K562 (cell line): Measurements from ENCODE around the gene DPH2. TPM values are rescaled to one million over a fixed set of nuclear protein-coding genes. Genes with fewer than 3 reads are reported as not detected.

ENCODE experiments used
- ATAC-seq: fragments of 200-7000 bp; cut with Tn5 transposase; 3 replicates; pipeline ENCODE4 v1.9.1; 2020; ENCODE audit warnings: moderate library complexity
- BruUV-seq: library from RNA; stranded (reverse); fragments of 400-500 nt; replicated peaks from 2 replicates; lab custom pipeline; 2021; lab: Mats Ljungman, UMichigan
- CTCF ChIA-PET: fragments of 300-600 bp; formaldehyde crosslinking; extraction: SDS; loops from one replicate; lab custom pipeline; 2021; ENCODE audit warnings: low intra/inter-chr PET ratio; lab: Yijun Ruan, JAX
- POLR2A ChIA-PET: fragments of 300-600, 350-650 bp; sonication (Branson Sonifier 250); formaldehyde crosslinking; extraction: SDS; loops from one replicate; lab custom pipeline; 2021; ENCODE audit warnings: antibody characterized with exemption, inconsistent platforms; lab: Yijun Ruan, JAX
- DNase-seq, 4 experiments: peaks; one replicate each; pipeline versions ENCODE4 v3.0.0 to v3.0.0-alpha.2; 2011 to 2018; ENCODE audit warnings: low spot score in 3 of 4, mixed read lengths in 3 of 4; ENCODE audit errors: extremely low read depth in 1 of 4
- FAIRE-seq: peaks from 2 replicates; lab custom pipeline; 2011; peaks lifted over from hg19 to GRCh38; lab: Jason Lieb, UNC
- H2AFZ ChIP-seq: 2 replicates; pipeline ENCODE4 v1.6.0; 2011; ENCODE audit warnings: low read depth, low read length, control low read depth, inconsistent platforms
- H3K27ac ChIP-seq: fragments of 200-600 bp; 3 replicates; pipeline ENCODE4 v1.8.0; 2011; ENCODE audit warnings: low read depth, mild to moderate bottlenecking, control low read depth, inconsistent platforms, low read length, moderate library complexity, mixed read lengths; ENCODE audit errors: extremely low read depth
- H3K27me3 ChIP-seq, 2 experiments: fragments of 300-600 bp in 1 of 2; 2 replicates in 1 of 2; 3 replicates in 1 of 2; pipeline versions ENCODE4 v1.6.0 to v1.8.0; 2011; ENCODE audit warnings: inconsistent platforms in 2 of 2, low read length in 2 of 2, mild to moderate bottlenecking in 1 of 2, mixed read lengths in 1 of 2, moderate library complexity in 1 of 2; ENCODE audit not compliant: control insufficient read depth in 2 of 2, insufficient read depth in 2 of 2
- H3K36me3 ChIP-seq: fragments of 300-600 bp; 3 replicates; pipeline ENCODE4 v1.8.0; 2011; ENCODE audit warnings: mild to moderate bottlenecking, low read length, inconsistent platforms; ENCODE audit not compliant: control insufficient read depth, insufficient read depth
- H3K4me1 ChIP-seq, 2 experiments: fragments of 200-600 bp in 1 of 2; replicated peaks in 1 of 2; 2 replicates in 1 of 2; 3 replicates in 1 of 2; pipeline versions ENCODE4 v1.5.1 to v1.8.0; 2011; ENCODE audit warnings: inconsistent platforms in 2 of 2, low read length in 2 of 2, mild to moderate bottlenecking in 1 of 2, mixed read lengths in 1 of 2, moderate library complexity in 1 of 2; ENCODE audit not compliant: control insufficient read depth in 2 of 2, insufficient read depth in 2 of 2
- H3K4me2 ChIP-seq: 2 replicates; pipeline ENCODE4 v1.6.1; 2011; ENCODE audit warnings: low read length, control low read depth, inconsistent platforms, mixed read lengths; ENCODE audit not compliant: insufficient read depth
- H3K4me3 ChIP-seq: fragments of 200-600 bp; sonication (generic), shearing (Covaris generic); 2 replicates; pipeline ENCODE4 v1.5.1; 2016; ENCODE audit warnings: control low read depth, inconsistent platforms
- H3K79me2 ChIP-seq: fragments of 200-600 bp; 3 replicates; pipeline ENCODE4 v1.8.0; 2011; ENCODE audit warnings: low read length, inconsistent platforms; ENCODE audit not compliant: control insufficient read depth, insufficient read depth
- H3K9ac ChIP-seq, 2 experiments: 2 replicates each; pipeline versions ENCODE4 v1.6.0 to v1.6.1; 2011; ENCODE audit warnings: low read depth in 2 of 2, low read length in 2 of 2, control low read depth in 1 of 2, inconsistent platforms in 1 of 2, mild to moderate bottlenecking in 1 of 2, mixed read lengths in 1 of 2; ENCODE audit not compliant: insufficient read depth in 1 of 2
- H3K9me1 ChIP-seq: one replicate; pipeline ENCODE4 v1.6.0; 2011; ENCODE audit warnings: inconsistent platforms, mild to moderate bottlenecking, low read length, moderate library complexity; ENCODE audit not compliant: control insufficient read depth, insufficient read depth
- H3K9me3 ChIP-seq: replicated peaks from 2 replicates; pipeline ENCODE4 v1.5.1; 2011; ENCODE audit warnings: low read depth, low read length, inconsistent platforms; ENCODE audit not compliant: control insufficient read depth, insufficient read depth
- H4K20me1 ChIP-seq: replicated peaks from 2 replicates; pipeline ENCODE4 v1.6.1; 2011; ENCODE audit warnings: low read length, inconsistent platforms, mixed read lengths; ENCODE audit not compliant: control insufficient read depth, insufficient read depth
- LARP7 ChIP-seq: fragments of 450-650 bp; IDR thresholded peaks from 2 replicates; pipeline ENCODE4 v1.6.1; 2016
- WGBS: fragments of 100-300 bp; shearing (Covaris generic); methylation state at CpG from one replicate; pipeline ENCODE4 v1.1.6; 2016; ENCODE audit warnings: low coverage, mixed read lengths; ENCODE audit not compliant: insufficient coverage; ENCODE audit errors: missing lambda C conversion rate; 5-methylcytosine and 5-hydroxymethylcytosine counted together
- in situ Hi-C: fragments of 300-500 bp; cut with MboI; formaldehyde crosslinking; loops from 4 replicates; pipeline ENCODE4 v1.15.0; 2018; ENCODE audit warnings: inconsistent platforms, mixed read lengths
- intact Hi-C: fragments of 100-400 bp; cut with micrococcal nuclease; formaldehyde crosslinking; loops from 2 replicates; pipeline ENCODE4 v1.14.2; 2022
- polyA plus RNA-seq, 8 experiments: library from polyadenylated mRNA; depleted of rRNA in 4 of 8; stranded (reverse) in 5 of 8; unstranded in 3 of 8; fragments of >200 nt; fragmentation: Nextera tagmentation in 2 of 8; fragmentation: Illumina TruSeq in 1 of 8; extraction: Ambion mirVana in 2 of 8; extraction: Trizol in 1 of 8; gene quantifications; 2 replicates each; pipeline versions ENCODE4 v1.2.1 to v1.2.3, GENCODE V29; 2011 to 2014; ENCODE audit warnings: inconsistent platforms in 1 of 8, missing spikeins in 1 of 8
- total RNA-seq, 7 experiments: library from RNA; depleted of rRNA in 6 of 7; stranded (reverse); fragments of >200 nt in 6 of 7; fragmentation: Illumina TruSeq in 2 of 7; extraction: Trizol in 2 of 7; gene quantifications; 2 replicates each; pipeline versions ENCODE4 v1.2.1 to v1.2.3, GENCODE V29; 2011 to 2021; ENCODE audit warnings: low replicate concordance in 1 of 7
- TF ChIP-seq, protein P1 (sequence below): fragments of 450-650 bp; conservative IDR thresholded peaks from 2 replicates; pipeline ENCODE4 v1.6.1; 2016; ENCODE audit warnings: missing genetic modification characterization, low read depth, mild to moderate bottlenecking, missing compliant biosample characterization, moderate library complexity

DPH2 gene
- total and polyA plus RNA-seq, 9 of the 15 experiments (the other 6 are each of a cell fraction or from before 2014, with no cell fraction given): 17.9 to 94.1 (median 68.1) TPM

DNA sequence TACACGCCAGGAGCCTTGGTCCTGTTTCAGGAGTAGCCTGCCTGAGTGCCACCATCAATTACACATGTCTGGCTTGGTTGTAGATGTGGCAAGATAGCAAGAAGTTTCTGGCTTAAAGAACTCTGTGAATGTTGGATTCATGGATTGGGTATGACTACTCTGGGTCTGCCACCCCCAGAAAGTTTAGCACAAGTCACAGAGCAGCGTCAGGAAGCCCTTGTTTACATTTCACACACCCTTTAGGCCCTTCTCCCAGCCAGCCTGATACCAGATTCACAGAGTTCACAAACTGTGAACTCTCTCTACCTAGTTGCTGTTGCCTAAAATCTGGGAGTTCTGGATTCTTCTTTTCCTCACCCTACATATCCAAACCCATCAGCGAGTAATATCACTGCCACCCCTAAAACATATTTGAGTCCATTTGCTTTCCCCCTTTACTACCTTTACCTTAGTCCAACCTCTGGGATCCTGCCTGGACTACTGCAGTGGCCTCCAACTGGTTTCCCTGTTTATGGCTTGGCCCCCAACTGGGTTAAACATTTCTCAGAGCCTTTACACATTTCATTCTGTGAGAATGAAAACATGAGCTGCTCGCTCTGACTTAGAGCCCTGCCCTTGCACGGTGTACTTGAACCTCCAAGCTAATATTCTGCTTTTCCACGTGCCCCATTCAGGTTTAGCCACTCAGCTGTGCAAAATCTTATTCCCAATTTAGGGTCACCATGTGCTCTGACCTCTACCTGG is 17.5 kb downstream of the DPH2 start:
- no TSS peak for BruUV-seq
- H3K27me3 ChIP-seq: no peaks in the 10 kb centered on the region
- no peak for DNase-seq
- FAIRE-seq: no peak
- H3K9ac ChIP-seq: no peak overlapping the region
- peaks cover 51% of the 10 kb centered on the region; the same call in 2 of the 3 replicates for H3K36me3 ChIP-seq
- H3K27ac ChIP-seq: peak overlapping the region; percentile 2; the same call in 1 of the 3 replicates
- 80% methylated on average over 6 of the region's 6 CpGs for WGBS
- peaks cover 6% of the 10 kb centered on the region for H3K9me1 ChIP-seq
- peaks cover 16 to 42% of the 10 kb centered on the region in 2 experiments; a peak in 4 of 5 replicates for H3K4me1 ChIP-seq
- TF ChIP-seq LARP7: no peak
- TF ChIP-seq, protein P1, sequence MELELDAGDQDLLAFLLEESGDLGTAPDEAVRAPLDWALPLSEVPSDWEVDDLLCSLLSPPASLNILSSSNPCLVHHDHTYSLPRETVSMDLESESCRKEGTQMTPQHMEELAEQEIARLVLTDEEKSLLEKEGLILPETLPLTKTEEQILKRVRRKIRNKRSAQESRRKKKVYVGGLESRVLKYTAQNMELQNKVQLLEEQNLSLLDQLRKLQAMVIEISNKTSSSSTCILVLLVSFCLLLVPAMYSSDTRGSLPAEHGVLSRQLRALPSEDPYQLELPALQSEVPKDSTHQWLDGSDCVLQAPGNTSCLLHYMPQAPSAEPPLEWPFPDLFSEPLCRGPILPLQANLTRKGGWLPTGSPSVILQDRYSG (tag): no peak
- POLR2A ChIA-PET: interaction anchor here (1.2 to 3.8 kb wide), 4 partner anchors 11 to 61 kb away, joined by 3 to 16 read pairs (median 6); partner anchors contain the start of genes ATP6V0B and SLC6A9
- H3K4me3 ChIP-seq: no peak overlapping the region
- CTCF ChIA-PET: no interaction called here
- no peaks in the 10 kb centered on the region for H3K9me3 ChIP-seq
- in situ Hi-C loops: no loop called here
- no peak for ATAC-seq
- H4K20me1 ChIP-seq: 0 out of 2 replicates have a peak, but pooled peaks cover 8% of the 10 kb centered on the region
- intact Hi-C loops: no loop called here
- peaks cover 9% of the 10 kb centered on the region; the same call in 2 of the 3 replicates for H3K79me2 ChIP-seq
- H3K4me2 ChIP-seq: no peak overlapping the region
- H2AFZ ChIP-seq: no peak overlapping the region
